ENCODE measurements around the gene RNPEPL1.

Gene RNPEPL1

DNA sequence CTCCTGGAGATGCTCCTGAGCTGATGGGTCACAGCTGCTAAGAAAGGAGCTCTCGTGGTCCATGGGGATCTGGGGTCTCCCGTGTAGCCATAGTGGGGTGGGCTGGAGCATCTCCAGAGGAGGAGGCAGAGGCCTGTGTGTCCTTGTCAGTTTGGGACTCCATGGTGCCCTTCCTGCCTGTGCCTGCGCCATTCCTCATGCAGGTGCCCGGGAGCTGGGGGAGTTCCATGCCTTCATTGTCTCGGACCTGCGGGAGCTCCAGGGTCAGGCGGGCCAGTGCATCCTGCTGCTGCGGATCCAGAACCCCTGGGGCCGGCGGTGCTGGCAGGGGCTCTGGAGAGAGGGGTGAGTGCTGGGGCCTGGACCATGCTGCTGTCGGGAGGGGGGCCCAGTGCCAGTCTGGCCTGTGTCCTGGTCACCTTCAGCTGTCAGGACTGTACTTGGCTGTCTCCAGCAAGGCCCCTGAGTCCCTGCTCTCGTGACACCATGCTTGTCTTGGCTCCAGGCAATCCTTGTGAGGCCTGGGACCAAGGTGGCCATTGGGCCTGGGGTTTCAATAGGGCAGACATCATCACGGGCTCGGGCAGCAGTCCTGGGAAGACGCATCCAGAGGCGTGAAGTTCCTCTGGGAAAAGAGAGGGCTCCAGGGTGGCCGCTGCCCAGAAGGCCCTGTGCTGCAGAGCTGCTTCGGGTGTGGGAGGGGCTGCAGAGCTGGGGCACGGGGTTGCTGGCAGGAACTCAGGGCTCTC is 25.6 kb downstream of the RNPEPL1 start:
- Mint-ChIP-seq H3K27me3 (ENCODE audit: low read depth) (no peaks in the 10 kb centered on the region), H3K4me3 (no peak overlapping the region), H3K9me3 (no peaks in the 10 kb centered on the region), H3K27ac (no peak overlapping the region), H3K36me3 (ENCODE audit: low read depth) (peaks cover 12% of the 10 kb centered on the region), H3K4me1 (peaks cover 1% of the 10 kb centered on the region)
- no peak for TF ChIP-seq CTCF (IDR thresholded peaks at IDR 0.05; ENCODE audit: unreplicated experiment in 3 of 3)

- Mint-ChIP-seq H3K27me3 (ENCODE audit: low read depth) (no peaks in the 10 kb centered on the region), H3K9me3 (no peaks in the 10 kb centered on the region), H3K4me1 (no peaks in the 10 kb centered on the region), H3K4me3 (no peak overlapping the region), H3K27ac (no peak overlapping the region), H3K36me3 (ENCODE audit: low read depth) (peaks cover 10% of the 10 kb centered on the region)
- no peak for TF ChIP-seq CTCF (IDR thresholded peaks at IDR 0.05; ENCODE audit: unreplicated experiment in 3 of 3)
Measured at GRCh38 chr2:240594511-240595380, 26.5 kb downstream of the RNPEPL1 start.

DNA sequence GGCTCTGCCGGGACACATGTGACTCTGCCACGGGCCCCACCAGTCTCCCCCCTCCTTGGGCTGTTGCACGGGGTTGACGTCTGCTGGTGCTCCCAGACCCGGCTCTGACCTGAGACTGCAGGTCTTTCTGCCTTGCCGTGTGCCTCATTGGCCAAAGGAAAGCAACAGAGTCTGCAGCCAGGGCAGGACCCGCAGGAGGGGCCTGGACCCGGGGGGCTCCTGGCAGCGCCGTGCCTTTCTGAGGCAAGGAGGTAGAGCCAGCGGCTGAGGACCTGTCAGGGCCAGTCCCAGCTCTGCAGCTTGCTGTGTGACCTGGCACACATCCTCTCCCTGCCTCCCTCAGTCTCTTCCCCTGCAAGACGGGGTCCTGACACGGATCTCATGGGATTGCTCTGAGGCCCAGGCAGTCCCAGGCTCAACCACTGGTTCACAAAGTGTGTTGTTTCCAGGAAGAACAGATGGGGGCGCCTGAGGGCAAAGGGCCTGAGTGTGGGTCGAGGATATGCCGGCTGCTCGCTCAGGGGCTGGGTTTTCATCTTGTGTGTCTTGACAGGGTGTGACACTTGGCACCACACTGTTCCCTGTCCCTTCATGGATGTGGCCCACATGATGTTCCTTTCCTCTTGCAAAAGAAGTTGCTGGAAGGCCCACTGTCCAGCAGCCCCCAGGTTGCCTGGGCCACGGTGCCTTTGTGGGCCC is 27.2 kb downstream of the RNPEPL1 start:
- H3K27ac Mint-ChIP-seq: no peak overlapping the region
- H3K36me3 Mint-ChIP-seq (ENCODE audit: low read depth): peaks cover 15% of the 10 kb centered on the region
- H3K9me3 Mint-ChIP-seq: no peaks in the 10 kb centered on the region
- TF ChIP-seq CTCF (IDR thresholded peaks at IDR 0.05; ENCODE audit: unreplicated experiment in 3 of 3): peak in 2 of 3 experiments; percentile 12 to 25
- H3K4me3 Mint-ChIP-seq: no peak overlapping the region
- H3K4me1 Mint-ChIP-seq: no peaks in the 10 kb centered on the region
- no peaks in the 10 kb centered on the region for H3K27me3 Mint-ChIP-seq (ENCODE audit: low read depth)

DNA sequence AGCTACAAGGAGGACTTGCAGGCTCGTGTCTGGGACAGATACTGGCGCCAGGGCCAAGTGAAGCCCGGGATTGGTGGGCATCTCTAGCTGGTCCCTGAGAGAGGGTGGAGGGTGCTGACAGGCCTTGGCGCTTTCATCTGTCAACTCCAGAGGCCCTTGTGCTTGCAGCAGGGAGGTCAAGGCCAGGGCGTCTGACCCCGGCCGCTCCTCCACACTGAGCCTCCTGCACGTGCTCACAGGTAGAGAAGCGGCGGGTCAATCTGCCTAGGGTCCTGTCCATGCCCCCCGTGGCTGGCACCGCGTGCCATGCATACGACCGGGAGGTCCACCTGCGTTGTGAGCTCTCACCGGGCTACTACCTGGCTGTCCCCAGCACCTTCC is 27.8 kb downstream of the RNPEPL1 start:
- Mint-ChIP-seq H3K9me3 (no peaks in the 10 kb centered on the region), H3K27me3 (ENCODE audit: low read depth) (no peaks in the 10 kb centered on the region), H3K4me1 (no peaks in the 10 kb centered on the region), H3K27ac (no peak overlapping the region), H3K4me3 (no peak overlapping the region), H3K36me3 (ENCODE audit: low read depth) (peaks cover 12% of the 10 kb centered on the region)
- TF ChIP-seq CTCF (IDR thresholded peaks at IDR 0.05; ENCODE audit: unreplicated experiment in 3 of 3): no peak

DNA sequence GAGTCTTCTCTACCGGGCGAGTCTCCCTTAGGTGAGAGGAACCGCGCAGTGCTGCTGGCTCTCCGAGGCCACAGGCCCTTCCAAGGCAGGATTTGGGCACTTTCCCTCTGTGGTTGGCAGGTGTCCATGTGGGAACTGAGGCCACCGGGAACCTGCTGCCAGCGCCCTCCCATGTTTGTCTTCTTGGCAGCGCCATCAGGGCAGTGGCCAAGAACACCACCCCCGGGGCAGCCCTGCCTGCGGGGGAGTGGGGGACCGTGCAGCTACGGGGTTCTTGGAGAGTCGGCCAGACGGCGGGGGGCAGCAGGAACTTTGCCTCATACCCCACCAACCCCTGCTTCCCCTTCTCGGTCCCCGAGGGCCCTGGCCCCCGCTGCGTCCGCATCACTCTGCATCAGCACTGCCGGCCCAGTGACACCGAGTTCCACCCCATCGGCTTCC is 28.2 kb downstream of the RNPEPL1 start:
- no peak overlapping the region for H3K4me3 Mint-ChIP-seq
- no peaks in the 10 kb centered on the region for H3K9me3 Mint-ChIP-seq
- H3K27ac Mint-ChIP-seq: no peak overlapping the region
- H3K27me3 Mint-ChIP-seq (ENCODE audit: low read depth): no peaks in the 10 kb centered on the region
- TF ChIP-seq CTCF (IDR thresholded peaks at IDR 0.05; ENCODE audit: unreplicated experiment in 3 of 3): no peak
- H3K4me1 Mint-ChIP-seq: no peaks in the 10 kb centered on the region
- peaks cover 8% of the 10 kb centered on the region for H3K36me3 Mint-ChIP-seq (ENCODE audit: low read depth)
